SK-N-SH treated with all-trans-retinoic acid at 6 μM for 48 hours (cell line): Measurements from ENCODE around the gene RAB8A.

Experiments used
- ARNTL ChIP-seq: fragments of 450-650 bp; formaldehyde crosslinking; IDR thresholded peaks from 2 replicates; pipeline ENCODE4 v1.5.0; 2020; ENCODE audit warnings: low read depth, mild to moderate bottlenecking, moderate library complexity, borderline replicate concordance
- BACH2 ChIP-seq: fragments of 250-450 bp; sonication (Bioruptor Pico); IDR thresholded peaks from 2 replicates; pipeline ENCODE4 v1.9.0; 2021; ENCODE audit warnings: mild to moderate bottlenecking, borderline replicate concordance
- CREB5 ChIP-seq: fragments of 250-450 bp; sonication (Bioruptor Pico); IDR thresholded peaks from 2 replicates; pipeline ENCODE4 v1.5.1; 2020; ENCODE audit warnings: low read depth, mild to moderate bottlenecking, moderate library complexity
- GLIS3 ChIP-seq: fragments of 250-450 bp; sonication (Bioruptor Pico); IDR thresholded peaks from 2 replicates; pipeline ENCODE4 v1.5.0; 2020; ENCODE audit warnings: mild to moderate bottlenecking, moderate library complexity
- ISL1 ChIP-seq: fragments of 250-450 bp; sonication (Bioruptor Pico); IDR thresholded peaks from 2 replicates; pipeline ENCODE4 v2.1.2; 2022; ENCODE audit warnings: mild to moderate bottlenecking, moderate library complexity
- OSR1 ChIP-seq: fragments of 250-450 bp; sonication (Bioruptor Pico); IDR thresholded peaks from 2 replicates; pipeline ENCODE4 v1.8.0; 2022; ENCODE audit warnings: moderate library complexity, mild to moderate bottlenecking, inconsistent platforms
- PPARA ChIP-seq: fragments of 250-450 bp; sonication (Bioruptor Pico); IDR thresholded peaks from 2 replicates; pipeline ENCODE4 v1.5.0; 2020; ENCODE audit warnings: mild to moderate bottlenecking, borderline replicate concordance
- RARB ChIP-seq: fragments of 250-450 bp; sonication (Bioruptor Pico); IDR thresholded peaks from 2 replicates; pipeline ENCODE4 v1.8.0; 2021; ENCODE audit warnings: mild to moderate bottlenecking, moderate library complexity
- SNAI2 ChIP-seq: fragments of 250-450 bp; sonication (Bioruptor Pico); IDR thresholded peaks from 2 replicates; pipeline ENCODE4 v1.5.0; 2020; ENCODE audit warnings: mild to moderate bottlenecking, moderate library complexity
- TOX ChIP-seq: fragments of 250-450 bp; sonication (Bioruptor Pico); IDR thresholded peaks from 2 replicates; pipeline ENCODE4 v1.8.0; 2021; ENCODE audit warnings: mild to moderate bottlenecking, moderate library complexity, borderline replicate concordance
- ZC3H10 ChIP-seq: fragments of 250-450 bp; sonication (Bioruptor Pico); IDR thresholded peaks from 2 replicates; pipeline ENCODE4 v1.5.1; 2021; ENCODE audit warnings: mild to moderate bottlenecking, moderate library complexity
- ZFP3 ChIP-seq: fragments of 250-450 bp; sonication (Bioruptor Pico); IDR thresholded peaks from 2 replicates; pipeline ENCODE4 v1.5.0; 2020; ENCODE audit warnings: mild to moderate bottlenecking, moderate library complexity
- ZFP30 ChIP-seq: fragments of 450-650 bp; formaldehyde crosslinking; IDR thresholded peaks from 2 replicates; pipeline ENCODE4 v1.5.0; 2022; ENCODE audit warnings: mild to moderate bottlenecking, moderate library complexity
- ZNF70 ChIP-seq: fragments of 450-650 bp; formaldehyde crosslinking; IDR thresholded peaks from 2 replicates; pipeline ENCODE4 v1.5.0; 2020; ENCODE audit warnings: mild to moderate bottlenecking, moderate library complexity

GRCh38 chr19:16113727-16114126 is 2.0 kb downstream of the RAB8A start:
- no peak for TF ChIP-seq TOX (CRISPR knock-in tag)
- TF ChIP-seq GLIS3 (CRISPR knock-in tag) = no peak
- no peak for TF ChIP-seq BACH2 (CRISPR knock-in tag)
- TF ChIP-seq CREB5 (CRISPR knock-in tag) = no peak
- no peak for TF ChIP-seq ZC3H10
- TF ChIP-seq RARB (CRISPR knock-in tag) = no peak
- TF ChIP-seq SNAI2 (CRISPR knock-in tag) = no peak
- no peak for TF ChIP-seq ZFP3
- TF ChIP-seq ISL1 (CRISPR knock-in tag) = no peak
- TF ChIP-seq ZNF70 (CRISPR knock-in tag) = no peak
- TF ChIP-seq ARNTL = no peak
- no peak for TF ChIP-seq ZFP30 (CRISPR knock-in tag)
- TF ChIP-seq PPARA (CRISPR knock-in tag) = no peak
- TF ChIP-seq OSR1 (CRISPR knock-in tag) = no peak
